Adrenal gland (tissue), 12 donors: ENCODE data around the gene CRACR2B. TPM values are rescaled to one million over a fixed set of nuclear protein-coding genes. Genes with fewer than 3 reads are reported as not detected.

Source experiments
- DNase-seq, 7 donors: peaks; one replicate each; pipeline ENCODE4 v3.0.0-alpha.2; 2019 to 2020
- H3K27ac ChIP-seq, 5 donors: fragments of 200-600 bp; sonication (generic) in 4 of 5; 1 replicate in 3 of 5; 2 replicates in 2 of 5; pipeline versions ENCODE4 v1.5.1 to v1.8.0; 2016 to 2020; ENCODE audit warnings: mild to moderate bottlenecking in 1 of 5
- H3K27me3 ChIP-seq: fragments of 200-600 bp; 2 replicates; pipeline ENCODE4 v1.8.0; 2021
- H3K36me3 ChIP-seq, 2 donors: fragments of 200-600 bp; replicated peaks in 1 of 2; 1 replicate in 1 of 2; 2 replicates in 1 of 2; pipeline versions ENCODE4 v1.5.1 to v1.8.0; 2018 to 2022
- H3K4me1 ChIP-seq, 2 donors: fragments of 200-600 bp; replicated peaks in 1 of 2; 1 replicate in 1 of 2; 2 replicates in 1 of 2; pipeline versions ENCODE4 v1.5.1 to v1.8.0; 2018 to 2021
- H3K4me3 ChIP-seq, 4 donors: fragments of 200-600 bp; sonication (generic) in 3 of 4; one replicate each; pipeline ENCODE4 v1.5.1; 2016 to 2018
- H3K9me3 ChIP-seq, 3 donors: fragments of 200-600 bp; sonication (generic) in 1 of 3; replicated peaks in 1 of 3; 1 replicate in 2 of 3; 2 replicates in 1 of 3; pipeline versions ENCODE4 v1.5.1 to v1.8.0; 2016 to 2021
- CTCF ChIP-seq, 6 experiments: fragments of 450-650 bp in 4 of 6; fragments of 200-600 bp in 2 of 6; sonication (generic) in 1 of 6; IDR thresholded peaks; 1 replicate in 5 of 6; 2 replicates in 1 of 6; pipeline versions ENCODE4 v1.5.1 to v1.8.0; 2016 to 2021; ENCODE audit warnings: antibody characterized with exemption in 6 of 6, mild to moderate bottlenecking in 2 of 6, moderate library complexity in 1 of 6
- POLR2A ChIP-seq, 2 donors: fragments of 450-650 bp; IDR thresholded peaks; one replicate each; pipeline ENCODE4 v1.6.1; 2017; ENCODE audit warnings: antibody characterized with exemption in 2 of 2, mild to moderate bottlenecking in 2 of 2, moderate library complexity in 1 of 2
- WGBS, 4 donors: extraction: QIAGEN DNeasy Blood & Tissue Kit in 2 of 4; methylation state at CpG; one replicate each; pipeline versions ENCODE4 v1.1.5 to v1.1.7; 2013 to 2017; 5-methylcytosine and 5-hydroxymethylcytosine counted together
- intact Hi-C, 2 donors: fragments of 100-400 bp; cut with DNase I; formaldehyde crosslinking; loops; one replicate each; pipeline versions ENCODE4 v1.14.1 to v1.15.0; 2022 to 2023
- polyA plus RNA-seq, 3 donors: library from polyadenylated mRNA; stranded (reverse); fragments of 200-250 nt in 2 of 3; fragments of 350-450 nt in 1 of 3; fragmentation: Illumina TruSeq in 1 of 3; extraction: RNeasy Lipid Tissue Mini Kit (QIAGEN cat#74804) in 1 of 3; gene quantifications; one replicate each; pipeline ENCODE4 v1.2.3, GENCODE V29; 2013 to 2014
- total RNA-seq, 9 donors: library from RNA; depleted of rRNA in 4 of 9; stranded (reverse); fragments of >200 nt in 4 of 9; fragments of 120-200 nt in 1 of 9; fragmentation: NEBNext Ultra II Directional in 1 of 9; extraction: Animal tissue kit (Norgen Biotek cat#: 25700) in 1 of 9; gene quantifications; one replicate each; pipeline versions ENCODE4 v1.1.0 to v1.2.4, GENCODE V29; 2013 to 2023
- donor health status: healthy with polysubstance abuse.
- donor health status: Bipolar disorder and iron deficiency.
- donor health status: DM: yes; HTN: yes; CAD: no.
- donor health status: DM: no; HTN: no; CAD: no.
- donor health status: DM: no; HTN: no; CAD: no.
- donor health status: DM: yes; HTN: yes; CAD: no.

The CRACR2B gene
- total and polyA plus RNA-seq, 12 donors, result 1.0 to 91.3 (median 15.6) TPM

DNA sequence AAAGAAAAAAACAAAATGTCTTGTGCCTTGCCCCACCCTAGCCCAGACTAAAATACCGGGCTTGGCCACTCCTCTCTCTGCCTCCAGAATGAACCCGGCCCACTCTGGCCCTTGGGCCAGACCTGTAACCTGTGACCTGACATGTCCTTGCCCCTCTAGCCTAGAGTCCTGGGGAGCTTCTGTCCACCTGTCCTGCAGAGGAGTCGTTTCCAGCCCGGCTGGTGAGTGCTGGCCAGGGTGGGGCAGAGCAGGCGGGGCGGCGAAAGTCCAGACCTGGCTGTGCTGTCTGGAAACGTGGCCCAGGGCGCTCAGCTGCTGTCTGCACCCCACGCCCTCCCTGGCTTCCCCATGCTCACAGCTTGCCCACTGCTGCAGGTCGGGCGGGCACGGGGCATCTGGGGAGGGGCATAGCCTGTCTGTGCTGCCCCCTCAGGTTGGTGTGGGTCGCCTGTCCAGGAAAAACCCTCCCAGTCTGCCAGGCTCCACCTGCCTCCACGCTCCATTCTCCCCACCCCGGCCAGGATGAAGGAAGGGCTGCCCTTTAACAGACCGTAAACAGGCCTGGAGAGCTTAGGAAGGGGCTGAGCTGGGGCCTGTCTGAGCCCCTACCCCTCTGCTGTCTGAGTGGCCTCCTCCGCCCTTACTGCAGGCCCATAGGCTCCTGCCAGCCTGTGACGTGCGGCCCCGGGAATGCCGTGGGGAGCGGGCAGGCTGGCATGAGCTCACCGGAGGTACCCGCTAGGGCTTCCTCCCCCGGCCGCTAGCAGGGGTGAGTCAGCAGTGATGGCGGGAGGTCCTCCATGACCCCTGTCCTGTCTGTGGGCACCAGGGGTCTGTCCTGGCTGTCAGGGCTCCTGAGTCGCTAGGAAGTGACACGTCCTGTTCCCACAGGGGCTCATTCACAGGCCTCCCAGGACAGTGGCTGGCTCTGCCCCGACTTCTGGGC is 6.9 kb downstream of the CRACR2B start:
- H3K27me3 ChIP-seq, result no peaks in the 10 kb centered on the region
- intact Hi-C loops, result no loop called here
- peaks cover 34 to 51% of the 10 kb centered on the region in 2 donors for H3K4me1 ChIP-seq
- peak overlapping the region; percentile 53 to 90 (median 87) for H3K27ac ChIP-seq
- TF ChIP-seq CTCF (IDR thresholded peaks at IDR 0.05) (no peak), POLR2A (IDR thresholded peaks at IDR 0.05) (peak in 1 of 2 donors; percentile 80)
- no peaks in the 10 kb centered on the region for H3K9me3 ChIP-seq
- peaks cover 0 to 36% of the 10 kb centered on the region in 2 donors for H3K36me3 ChIP-seq
- peak overlapping the region in 1 of 4 donors; percentile 33 for H3K4me3 ChIP-seq
- 9 to 34% (median 25%) methylated on average over 10 to 31 of the region's 31 CpGs for WGBS, 4 donors
- peak; percentile 88 to 93 (median 91) for DNase-seq

- intact Hi-C loops, result no loop called here
- Histone ChIP-seq H3K4me1 (peaks cover 37 to 47% of the 10 kb centered on the region in 2 donors), H3K27ac (no peak overlapping the region), H3K9me3 (no peaks in the 10 kb centered on the region), H3K4me3 (no peak overlapping the region), H3K27me3 (no peaks in the 10 kb centered on the region), H3K36me3 (peaks cover 0 to 44% of the 10 kb centered on the region in 2 donors)
- peak in 1 of 7 donors; percentile 65 for DNase-seq
- no peak for TF ChIP-seq CTCF (IDR thresholded peaks at IDR 0.05)
- 89 to 92% (median 91%) methylated on average over 5 to 14 of the region's 14 CpGs; no CpG with 5 or more reads in 1 of the 4 donors for WGBS, 4 donors
Observed at GRCh38 chr11:836274-836673, 8.6 kb downstream of the CRACR2B start.

- H3K4me1 ChIP-seq, result peaks cover 34 to 48% of the 10 kb centered on the region in 2 donors
- no peak overlapping the region for H3K27ac ChIP-seq
- TF ChIP-seq CTCF (IDR thresholded peaks at IDR 0.05), result no peak
- no peak for TF ChIP-seq POLR2A (IDR thresholded peaks at IDR 0.05)
- H3K27me3 ChIP-seq, result no peaks in the 10 kb centered on the region
- H3K36me3 ChIP-seq, result peaks cover 0 to 44% of the 10 kb centered on the region in 2 donors
- no peaks in the 10 kb centered on the region for H3K9me3 ChIP-seq
- intact Hi-C loops, result no loop called here
- H3K4me3 ChIP-seq, result no peak overlapping the region
- no peak for DNase-seq
- WGBS, 4 donors, result 78 to 96% (median 84%) methylated on average over 5 to 9 of the region's 9 CpGs
Observed at GRCh38 chr11:836700-837099, 9.0 kb downstream of the CRACR2B start.

DNA sequence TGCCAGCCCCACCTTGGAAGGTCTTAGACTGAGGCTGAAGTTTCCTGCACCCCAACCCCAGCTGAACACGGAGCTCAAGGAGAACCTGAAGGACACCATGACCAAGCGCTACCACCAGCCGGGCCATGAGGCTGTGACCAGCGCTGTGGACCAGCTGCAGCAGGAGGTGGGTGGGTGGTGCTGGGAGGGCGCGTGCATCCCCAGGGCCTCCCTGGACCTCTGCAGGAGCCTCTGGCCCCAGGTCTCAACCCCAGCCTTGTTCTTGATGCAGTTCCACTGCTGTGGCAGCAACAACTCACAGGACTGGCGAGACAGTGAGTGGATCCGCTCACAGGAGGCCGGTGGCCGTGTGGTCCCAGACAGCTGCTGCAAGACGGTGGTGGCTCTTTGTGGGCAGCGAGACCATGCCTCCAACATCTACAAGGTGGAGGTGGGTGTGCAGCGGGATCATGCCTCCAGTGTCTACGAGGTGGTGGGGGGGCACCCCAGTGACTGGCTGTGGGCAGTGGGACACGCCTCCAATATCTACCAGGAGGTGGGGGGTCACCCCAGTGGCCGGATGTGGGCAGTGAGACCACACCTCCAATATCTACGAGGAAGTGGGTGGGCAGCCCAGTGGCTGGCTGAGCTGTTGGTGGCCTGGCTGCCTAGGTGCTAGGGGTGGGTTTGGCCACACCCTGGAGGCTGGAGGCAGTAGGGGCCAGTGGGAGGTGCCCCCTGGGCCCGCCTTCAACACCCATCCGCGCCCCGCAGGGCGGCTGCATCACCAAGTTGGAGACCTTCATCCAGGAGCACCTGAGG is 9.7 kb downstream of the CRACR2B start:
- Histone ChIP-seq H3K27me3 (no peaks in the 10 kb centered on the region), H3K9me3 (no peaks in the 10 kb centered on the region), H3K36me3 (peaks cover 0 to 44% of the 10 kb centered on the region in 2 donors), H3K4me1 (peaks cover 28 to 41% of the 10 kb centered on the region in 2 donors), H3K4me3 (no peak overlapping the region), H3K27ac (no peak overlapping the region)
- intact Hi-C loops, result no loop called here
- no peak for TF ChIP-seq CTCF (IDR thresholded peaks at IDR 0.05)
- peak in 1 of 2 donors; percentile 3 for TF ChIP-seq POLR2A (IDR thresholded peaks at IDR 0.05)
- WGBS, 4 donors, result 75 to 83% (median 80%) methylated on average over 10 to 22 of the region's 22 CpGs
- DNase-seq, result peak in 1 of 7 donors; percentile 36
